COR-L47 (cell line): ENCODE measurements around the gene HDAC10.

Experiments used
- DNase-seq: peaks from one replicate; lab custom pipeline; 2025; lab: John Stamatoyannopoulos, UW

Gene HDAC10

DNA sequence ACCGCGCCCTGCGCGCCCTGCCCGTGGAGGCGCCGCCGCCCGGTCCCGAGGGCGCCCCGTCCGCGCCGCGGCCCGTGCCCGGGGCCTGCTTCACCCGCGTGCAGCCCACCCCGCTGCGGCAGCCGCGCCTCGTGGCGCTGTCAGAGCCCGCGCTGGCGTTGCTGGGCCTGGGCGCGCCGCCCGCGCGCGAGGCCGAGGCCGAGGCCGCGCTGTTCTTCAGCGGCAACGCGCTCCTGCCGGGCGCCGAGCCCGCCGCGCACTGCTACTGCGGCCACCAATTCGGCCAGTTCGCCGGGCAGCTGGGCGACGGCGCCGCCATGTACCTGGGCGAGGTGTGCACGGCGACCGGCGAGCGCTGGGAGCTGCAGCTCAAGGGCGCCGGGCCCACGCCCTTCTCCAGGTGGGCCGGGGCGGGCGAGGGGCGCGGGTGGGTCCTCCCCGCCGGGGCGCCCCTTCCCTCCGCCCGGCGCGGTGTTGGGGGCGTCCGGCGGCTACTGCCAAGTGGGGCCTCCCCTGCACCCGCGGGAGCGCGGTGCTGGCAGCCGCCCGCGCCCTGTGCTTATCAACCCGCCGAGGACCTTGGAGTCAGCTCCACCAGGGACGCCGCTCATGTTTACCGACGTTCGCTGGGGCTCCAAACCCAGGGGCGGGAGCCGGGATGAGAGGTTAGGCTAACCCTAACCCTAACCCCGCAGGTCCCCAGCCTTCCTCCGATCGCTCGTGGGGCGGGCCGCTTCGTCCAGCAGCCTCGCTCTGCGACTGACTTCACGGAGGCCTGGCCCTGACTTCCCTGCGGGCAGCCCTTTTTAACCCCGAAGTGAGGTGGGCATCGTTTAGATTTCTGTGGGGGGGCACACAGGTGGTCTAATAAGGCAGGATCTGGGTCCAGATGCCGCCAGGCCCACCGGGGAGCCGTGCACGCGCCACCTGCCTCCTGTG is 49.6 kb downstream of the HDAC10 start:
- DNase-seq = no peak

DNA sequence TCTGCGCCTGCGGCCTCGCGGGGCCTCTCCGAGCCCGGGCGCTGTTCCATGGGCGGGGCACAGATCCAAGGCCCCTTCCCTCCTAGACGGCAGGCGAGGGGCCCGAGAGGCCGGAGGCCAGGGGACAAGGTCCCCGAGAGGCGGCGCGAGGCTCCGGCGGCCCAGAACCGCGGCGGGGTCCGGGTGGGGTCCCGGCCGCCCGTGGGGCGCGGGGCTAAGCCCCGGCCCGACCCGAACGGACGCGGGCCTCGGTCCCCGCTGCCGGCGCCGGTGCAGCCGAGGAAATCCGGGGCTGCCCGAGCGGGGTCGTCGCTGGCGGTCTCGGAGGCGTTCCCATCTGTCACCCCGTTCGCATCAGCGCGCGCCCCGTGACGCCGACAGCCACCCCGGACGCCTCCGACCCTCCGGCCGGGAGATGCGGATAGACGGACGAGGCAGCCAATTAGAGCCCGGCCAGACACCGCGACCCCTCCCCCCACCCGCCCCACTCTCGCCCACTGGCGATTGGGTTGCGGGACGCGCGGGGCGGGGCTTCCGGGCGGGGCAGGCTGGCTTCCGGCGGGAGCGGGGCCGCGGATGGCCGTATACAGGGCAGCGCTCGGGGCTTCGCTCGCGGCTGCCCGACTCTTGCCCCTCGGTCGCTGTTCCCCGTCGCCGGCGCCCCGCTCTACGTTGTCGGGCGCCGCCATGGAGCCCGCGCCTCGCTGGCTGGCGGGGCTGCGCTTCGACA is 50.4 kb downstream of the HDAC10 start, which contains the start of gene SELENOO:
SELENOO (plus strand) TSS at position 551 of the 730 bp plus-strand sequence; CDS start at position 577, 26 bp downstream.
- peak; percentile 88 for DNase-seq

- DNase-seq = no peak
Observed at GRCh38 chr22:50199829-50200460, 51.1 kb downstream of the HDAC10 start.

- DNase-seq = no peak
Observed at GRCh38 chr22:50199251-50199721, 51.8 kb downstream of the HDAC10 start.

DNA sequence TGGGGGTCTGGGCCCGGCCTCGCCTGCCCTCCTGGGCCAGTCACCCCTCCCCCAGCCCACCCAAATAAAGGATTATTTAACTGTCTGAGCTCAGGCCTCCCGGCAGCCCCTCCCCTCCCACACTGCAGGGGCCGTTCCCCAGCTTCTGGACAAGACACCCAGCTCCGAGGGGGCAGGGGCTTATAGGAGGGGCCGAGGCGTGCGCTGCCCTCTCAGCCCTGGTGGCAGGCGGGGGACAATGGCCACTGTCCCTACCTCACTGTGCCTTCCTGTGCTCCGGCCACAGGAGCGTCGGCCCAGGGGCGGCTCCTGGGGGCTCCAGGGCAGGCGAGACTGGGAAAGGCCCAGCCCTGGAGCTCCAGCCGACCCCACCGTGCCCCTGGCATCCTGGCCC is 52.4 kb downstream of the HDAC10 start:
- no peak for DNase-seq

DNA sequence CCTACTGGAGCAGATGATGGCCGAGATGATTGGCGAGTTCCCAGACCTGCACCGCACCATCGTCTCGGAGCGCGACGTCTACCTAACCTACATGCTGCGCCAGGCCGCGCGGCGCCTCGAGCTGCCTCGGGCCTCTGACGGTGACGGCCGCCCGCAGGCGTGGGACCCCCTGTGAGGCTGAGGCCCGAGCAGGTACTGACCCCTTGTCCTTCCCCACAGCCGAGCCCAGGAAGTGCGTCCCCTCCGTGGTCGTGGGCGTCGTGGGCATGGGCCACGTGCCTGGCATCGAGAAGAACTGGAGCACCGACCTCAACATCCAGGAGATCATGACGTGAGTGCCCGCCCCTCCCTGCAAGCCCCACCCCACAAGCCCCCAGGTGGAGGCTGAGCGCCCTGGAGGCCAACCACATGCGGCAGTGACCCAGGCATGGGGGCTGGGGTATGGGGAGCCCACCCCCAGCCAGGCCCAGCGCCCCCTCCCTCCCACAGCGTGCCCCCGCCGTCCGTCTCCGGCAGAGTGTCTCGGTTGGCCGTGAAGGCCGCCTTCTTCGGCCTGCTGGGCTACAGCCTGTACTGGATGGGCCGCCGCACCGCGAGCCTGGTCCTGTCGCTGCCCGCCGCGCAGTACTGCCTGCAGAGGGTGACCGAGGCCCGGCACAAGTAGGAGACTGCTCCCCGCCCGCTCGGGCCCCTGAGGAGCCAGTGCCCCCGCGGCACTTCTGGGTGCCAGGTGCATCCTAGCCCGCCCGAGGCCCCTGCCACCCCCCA is 53.0 kb downstream of the HDAC10 start:
- DNase-seq = no peak

GRCh38 chr22:50197000-50197800 is 53.9 kb downstream of the HDAC10 start:
- DNase-seq = no peak

DNA sequence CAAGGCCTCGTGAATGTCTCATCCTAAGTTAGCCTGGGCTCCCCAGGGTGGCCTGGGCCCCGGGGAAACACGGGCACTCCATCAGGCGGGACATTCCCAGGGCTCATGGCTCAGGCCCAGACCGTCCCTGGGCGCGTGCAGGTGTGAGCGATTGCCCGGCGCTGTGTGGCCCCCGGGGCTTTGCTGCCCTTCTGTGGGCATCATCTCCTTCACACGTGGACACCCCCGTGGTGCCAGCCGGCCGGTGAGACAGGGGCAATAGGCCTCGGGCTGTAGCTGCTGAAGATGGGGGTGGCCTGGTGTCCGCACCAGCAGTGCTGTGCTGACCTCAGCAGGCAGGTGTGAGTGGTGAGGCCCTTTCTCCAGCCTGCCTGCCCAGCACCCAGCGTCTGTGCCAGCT is 54.8 kb downstream of the HDAC10 start:
- no peak for DNase-seq
